SK-N-MC (cell line): ENCODE measurements around the gene PNLDC1.
"Not testable (repeated sequence)": the region's sequence is repeated elsewhere in the genome, so short reads cannot be mapped to it uniquely, and the experiment has no call there.

ENCODE experiments used
- DNase-seq: peaks from one replicate; pipeline ENCODE4 v3.0.0-alpha.2; 2011; ENCODE audit warnings: low read depth, low spot score
- H3K27ac ChIP-seq: fragments of 200-600 bp; sonication (generic); 2 replicates; pipeline ENCODE4 v1.5.1; 2016; ENCODE audit warnings: mixed run types
- H3K36me3 ChIP-seq: fragments of 200-600 bp; sonication (generic); 2 replicates; pipeline ENCODE4 v1.6.1; 2017; ENCODE audit warnings: antibody characterized with exemption, low read length, mixed read lengths; ENCODE audit not compliant: insufficient read depth
- H3K4me3 ChIP-seq: fragments of 200-600 bp; sonication (generic); 2 replicates; pipeline ENCODE4 v1.5.1; 2016
- H3K9ac ChIP-seq: fragments of 200-600 bp; sonication (generic); 2 replicates; pipeline ENCODE4 v1.8.0; 2017; ENCODE audit warnings: mixed run types, mixed read lengths; ENCODE audit not compliant: insufficient read length
- H3K9me3 ChIP-seq: fragments of 200-600 bp; sonication (generic); 2 replicates; pipeline ENCODE4 v1.6.1; 2017; ENCODE audit warnings: low read depth, mild to moderate bottlenecking, antibody characterized with exemption, low read length, moderate library complexity, mixed read lengths
- EZH2 ChIP-seq: fragments of 200-600 bp; sonication (generic); IDR thresholded peaks from one replicate; pipeline ENCODE4 v1.6.1; 2017; ENCODE audit warnings: antibody characterized with exemption
- FOXP2 ChIP-seq: optimal IDR thresholded peaks from 2 replicates; pipeline ENCODE3; 2011; ENCODE audit warnings: mild to moderate bottlenecking, moderate library complexity; ENCODE audit not compliant: insufficient read depth; ENCODE audit errors: extremely low read length, control extremely low read depth
- POLR2AphosphoS5 ChIP-seq: IDR thresholded peaks from 2 replicates; pipeline ENCODE4 v1.6.1; 2012; ENCODE audit warnings: mild to moderate bottlenecking, low read depth, low read length, borderline replicate concordance

Gene PNLDC1

DNA sequence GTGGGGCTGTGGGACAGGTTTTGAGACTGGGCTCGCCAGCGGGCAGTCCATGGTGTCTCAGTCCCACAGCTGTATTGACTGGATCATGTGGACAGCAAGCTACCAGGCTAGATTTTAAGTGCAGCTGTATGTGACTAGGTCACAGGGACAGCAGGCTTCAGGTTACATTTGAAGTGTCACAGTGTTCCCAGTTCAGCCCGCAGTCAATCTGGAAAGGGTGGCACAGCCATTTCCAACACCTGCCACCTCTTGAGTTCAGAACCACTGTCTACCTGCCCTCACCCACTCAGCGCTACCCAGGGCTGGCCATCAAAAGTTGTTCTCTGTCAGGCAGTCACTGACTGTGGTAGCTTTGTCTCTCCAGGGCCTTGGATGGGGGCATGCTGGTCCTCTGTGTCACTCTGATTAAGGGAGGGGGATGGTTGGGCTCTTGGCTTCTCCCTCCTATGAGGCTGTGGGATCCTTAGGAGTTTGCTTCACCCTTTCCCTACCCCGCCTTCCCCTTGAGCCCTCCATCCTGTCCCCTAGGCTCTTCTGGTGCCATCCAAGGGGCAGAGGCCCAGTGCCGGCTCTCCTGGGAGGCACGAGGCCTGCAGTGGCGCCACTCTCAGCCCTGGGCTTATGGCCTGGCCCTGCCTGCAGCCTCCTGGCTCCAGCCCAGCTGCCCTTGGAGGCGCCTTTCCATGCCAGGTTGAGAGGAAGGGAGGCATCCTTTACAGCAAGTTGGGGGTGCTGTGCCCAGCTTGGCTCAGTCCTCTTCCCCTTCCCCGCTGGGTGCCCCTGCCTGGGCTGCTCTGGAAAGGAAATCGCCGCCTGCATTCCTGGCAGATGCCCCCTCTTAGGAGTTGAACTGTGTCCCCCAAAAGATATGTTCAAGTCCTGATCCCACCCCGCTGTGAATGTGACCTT, 44.9 kb downstream of the PNLDC1 start:
- Histone ChIP-seq H3K27ac (no peak overlapping the region), H3K4me3 (no peak overlapping the region), H3K36me3 (no peaks in the 10 kb centered on the region), H3K9me3 (no peaks in the 10 kb centered on the region), H3K9ac (no peak overlapping the region)
- TF ChIP-seq POLR2AphosphoS5, result no peak
- TF ChIP-seq FOXP2, result no peak
- no peak for TF ChIP-seq EZH2
- DNase-seq, result no peak

GRCh38 chr6:159848552-159848951, 48.5 kb downstream of the PNLDC1 start:
- H3K9ac ChIP-seq, H3K4me3 ChIP-seq, H3K27ac ChIP-seq, H3K9me3 ChIP-seq, DNase-seq, H3K36me3 ChIP-seq: not testable (repeated sequence)

GRCh38 chr6:159849851-159850250, 49.8 kb downstream of the PNLDC1 start:
- H3K9me3 ChIP-seq, DNase-seq: not testable (repeated sequence)

GRCh38 chr6:159852877-159853276, 52.8 kb downstream of the PNLDC1 start:
- H3K36me3 ChIP-seq, result no peaks in the 10 kb centered on the region
- no peak overlapping the region for H3K9ac ChIP-seq
- H3K9me3 ChIP-seq, result no peaks in the 10 kb centered on the region
- TF ChIP-seq FOXP2, result no peak
- no peak for TF ChIP-seq POLR2AphosphoS5
- no peak for TF ChIP-seq EZH2
- no peak overlapping the region for H3K27ac ChIP-seq
- H3K4me3 ChIP-seq, result no peak overlapping the region
- DNase-seq, result no peak

More at GRCh38 chr6:159849851-159850250, 49.8 kb downstream of the PNLDC1 start:
- not testable (repeated sequence) for H3K27ac ChIP-seq, H3K9ac ChIP-seq, H3K4me3 ChIP-seq, H3K36me3 ChIP-seq

- no peak for DNase-seq
- no peak for TF ChIP-seq POLR2AphosphoS5
- TF ChIP-seq FOXP2, result no peak
- no peak for TF ChIP-seq EZH2
- H3K36me3 ChIP-seq, result no peaks in the 10 kb centered on the region
- H3K4me3 ChIP-seq, result no peak overlapping the region
- no peak overlapping the region for H3K27ac ChIP-seq
- H3K9me3 ChIP-seq, result no peaks in the 10 kb centered on the region
- no peak overlapping the region for H3K9ac ChIP-seq
Observed at GRCh38 chr6:159853754-159854153, 53.7 kb downstream of the PNLDC1 start.

GRCh38 chr6:159854959-159855358, 54.9 kb downstream of the PNLDC1 start:
- Histone ChIP-seq H3K36me3 (no peaks in the 10 kb centered on the region), H3K4me3 (no peak overlapping the region)
- no peak for DNase-seq

DNA sequence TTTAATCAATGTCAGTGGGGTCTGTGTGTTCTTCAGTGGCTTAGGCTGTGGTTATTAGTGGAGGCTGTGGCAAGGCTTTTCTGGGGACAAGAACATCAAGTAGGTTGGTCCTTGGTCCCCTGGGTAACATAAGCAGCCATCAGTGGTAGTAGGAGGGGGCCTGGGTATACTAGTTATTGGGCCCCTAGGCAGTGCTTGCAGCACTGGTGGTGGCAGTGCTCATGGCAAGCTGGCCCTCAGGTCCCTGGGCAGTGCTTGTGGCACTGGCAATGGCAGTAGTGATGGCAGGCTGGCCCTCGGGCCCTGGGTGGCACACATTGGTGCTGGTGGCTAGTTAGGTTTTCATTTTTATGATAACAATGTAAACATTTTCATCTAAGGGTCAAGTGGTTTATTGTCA, 58.2 kb downstream of the PNLDC1 start:
- Histone ChIP-seq H3K9me3 (no peaks in the 10 kb centered on the region), H3K9ac (no peak overlapping the region), H3K4me3 (no peak overlapping the region), H3K27ac (no peak overlapping the region), H3K36me3 (no peaks in the 10 kb centered on the region)
- DNase-seq, result no peak
- no peak for TF ChIP-seq POLR2AphosphoS5
- no peak for TF ChIP-seq FOXP2
- TF ChIP-seq EZH2, result no peak

More at GRCh38 chr6:159854959-159855358, 54.9 kb downstream of the PNLDC1 start:
- no peak for TF ChIP-seq POLR2AphosphoS5
- no peak for TF ChIP-seq FOXP2
- TF ChIP-seq EZH2, result no peak
- no peaks in the 10 kb centered on the region for H3K9me3 ChIP-seq
- no peak overlapping the region for H3K9ac ChIP-seq
- no peak overlapping the region for H3K27ac ChIP-seq

DNA sequence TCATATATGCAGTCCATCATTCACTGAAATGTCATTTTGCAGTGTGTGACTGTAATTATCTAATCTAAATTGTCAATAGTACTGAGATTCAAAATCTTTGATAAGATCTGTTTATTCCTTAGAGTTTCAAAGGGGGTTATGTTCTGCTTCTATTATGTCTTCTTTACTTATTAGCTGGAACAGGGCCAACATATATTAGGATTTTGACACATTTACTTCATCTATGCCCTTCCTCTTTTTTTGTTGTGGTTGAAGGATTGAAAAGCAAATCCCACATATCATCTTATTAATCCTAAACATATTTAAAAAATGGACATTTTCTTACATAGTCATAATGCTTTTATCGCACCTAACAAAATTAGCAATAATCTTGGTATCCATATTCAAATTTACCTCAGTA, 60.4 kb downstream of the PNLDC1 start:
- Histone ChIP-seq H3K27ac (no peak overlapping the region), H3K9me3 (no peaks in the 10 kb centered on the region), H3K36me3 (no peaks in the 10 kb centered on the region), H3K9ac (no peak overlapping the region), H3K4me3 (no peak overlapping the region)
- TF ChIP-seq POLR2AphosphoS5 (no peak), FOXP2 (no peak), EZH2 (no peak)
- no peak for DNase-seq

DNA sequence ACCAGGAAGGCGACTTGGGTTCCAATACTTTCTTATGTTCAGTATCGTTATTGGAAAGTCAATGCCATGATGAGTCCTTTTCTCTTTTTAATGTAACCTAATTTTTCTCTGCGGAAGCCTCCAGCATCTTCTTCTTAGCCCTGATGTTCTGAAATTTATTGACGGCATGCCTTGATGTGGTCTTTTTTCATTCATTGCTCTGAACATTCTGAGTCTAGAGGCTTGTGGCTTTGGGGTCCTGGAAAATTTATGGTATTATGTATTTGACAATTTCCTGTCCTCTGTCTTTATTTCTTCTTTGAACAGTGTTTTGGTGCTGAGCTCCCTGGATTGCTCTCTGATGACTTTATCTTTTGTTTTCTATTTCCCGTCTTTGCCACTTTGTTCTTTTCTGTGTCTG, 62.0 kb downstream of the PNLDC1 start:
- TF ChIP-seq POLR2AphosphoS5 (no peak), FOXP2 (no peak), EZH2 (no peak)
- Histone ChIP-seq H3K9ac (no peak overlapping the region), H3K36me3 (no peaks in the 10 kb centered on the region), H3K4me3 (no peak overlapping the region), H3K27ac (no peak overlapping the region), H3K9me3 (no peaks in the 10 kb centered on the region)
- DNase-seq, result no peak

- H3K9ac ChIP-seq, H3K4me3 ChIP-seq, H3K36me3 ChIP-seq, H3K9me3 ChIP-seq, H3K27ac ChIP-seq: not testable (repeated sequence)
- peak; percentile 42 for DNase-seq
Observed at GRCh38 chr6:159863341-159863740, 63.3 kb downstream of the PNLDC1 start.
